Retinal pigment epithelial cell (primary cell): ENCODE data around the gene XRRA1.

Source experiments
- DNase-seq: peaks from one replicate; pipeline ENCODE4 v3.0.0-alpha.2; 2010; ENCODE audit warnings: low read depth
- H3K4me3 ChIP-seq: 2 replicates; pipeline ENCODE4 v1.5.1; 2011; ENCODE audit warnings: mild to moderate bottlenecking, low read length, control low read depth, moderate library complexity
- CTCF ChIP-seq: conservative IDR thresholded peaks from 2 replicates; pipeline ENCODE4 v1.5.1; 2011; ENCODE audit warnings: low read depth, low read length, control low read depth, inconsistent platforms

XRRA1 gene

GRCh38 chr11:74845978-74846517, 102.8 kb downstream of the XRRA1 start:
- no peak for TF ChIP-seq CTCF
- no peak overlapping the region for H3K4me3 ChIP-seq
- DNase-seq = no peak

GRCh38 chr11:74844865-74845264, 104.0 kb downstream of the XRRA1 start:
- DNase-seq = no peak
- no peak overlapping the region for H3K4me3 ChIP-seq
- no peak for TF ChIP-seq CTCF

- no peak for DNase-seq
- TF ChIP-seq CTCF = no peak
These were observed 104.8 kb downstream of the XRRA1 start for GRCh38 chr11:74844072-74844471.

GRCh38 chr11:74842967-74843366, 105.9 kb downstream of the XRRA1 start:
- no peak for DNase-seq
- H3K4me3 ChIP-seq = no peak overlapping the region
- peak; percentile 23 for TF ChIP-seq CTCF

More at GRCh38 chr11:74844072-74844471, 104.8 kb downstream of the XRRA1 start:
- H3K4me3 ChIP-seq = no peak overlapping the region

- no peak for DNase-seq
- H3K4me3 ChIP-seq = no peak overlapping the region
- TF ChIP-seq CTCF = no peak
These were observed 108.4 kb downstream of the XRRA1 start for GRCh38 chr11:74840486-74840885.

GRCh38 chr11:74839971-74840370, 108.9 kb downstream of the XRRA1 start:
- DNase-seq = no peak
- no peak overlapping the region for H3K4me3 ChIP-seq
- TF ChIP-seq CTCF = no peak

GRCh38 chr11:74839446-74839845, 109.4 kb downstream of the XRRA1 start:
- DNase-seq = no peak
- H3K4me3 ChIP-seq = no peak overlapping the region
- TF ChIP-seq CTCF = no peak
